ENCODE measurements around the gene GOLT1A. TPM values are rescaled to one million over a fixed set of nuclear protein-coding genes. Genes with fewer than 3 reads are reported as not detected.

The GOLT1A gene
- total RNA-seq, 3 donors from 2014 or later (not counting 1 experiment from before 2014, with no cell fraction given), result not detected

- Mint-ChIP-seq H3K9me3 (no peaks in the 10 kb centered on the region), H3K27me3 (ENCODE audit: low read depth in 2 of 2) (peaks cover 0 to 3% of the 10 kb centered on the region in 2 donors), H3K4me1 (no peaks in the 10 kb centered on the region), H3K4me3 (no peak overlapping the region), H3K27ac (no peak overlapping the region), H3K36me3 (no peaks in the 10 kb centered on the region)
- H3K27ac ChIP-seq (ENCODE audit: low read length), result no peak overlapping the region
- no peak for TF ChIP-seq CTCF (IDR thresholded peaks at IDR 0.05)
- H3K4me1 ChIP-seq (ENCODE audit: control insufficient read depth, insufficient read depth, low read length), result no peaks in the 10 kb centered on the region
- no peak for ATAC-seq
- no peaks in the 10 kb centered on the region for H3K36me3 ChIP-seq (ENCODE audit: control insufficient read depth, insufficient read depth, low read length)
- 94% methylated on average over 23 of the region's 24 CpGs for WGBS (ENCODE audit: insufficient coverage)
- no peak for DNase-seq
- no peak overlapping the region for H3K4me3 ChIP-seq (ENCODE audit: low read length)
- no peaks in the 10 kb centered on the region for H3K9me3 ChIP-seq (ENCODE audit: control insufficient read depth, insufficient read depth, low read length)
- intact Hi-C loops (cut with micrococcal nuclease), result no loop called here
- H3K27me3 ChIP-seq (ENCODE audit: control insufficient read depth, insufficient read depth, low read length), result no peaks in the 10 kb centered on the region
Observed at GRCh38 chr1:204257446-204257845, 43.7 kb upstream of the GOLT1A start.

- 90% methylated on average over 9 of the region's 10 CpGs for WGBS (ENCODE audit: insufficient coverage)
- no peak overlapping the region for H3K4me3 Mint-ChIP-seq
- no peaks in the 10 kb centered on the region for H3K36me3 Mint-ChIP-seq
- no peaks in the 10 kb centered on the region for H3K36me3 ChIP-seq (ENCODE audit: control insufficient read depth, insufficient read depth, low read length)
- H3K9me3 Mint-ChIP-seq, result no peaks in the 10 kb centered on the region
- no peaks in the 10 kb centered on the region for H3K27me3 ChIP-seq (ENCODE audit: control insufficient read depth, insufficient read depth, low read length)
- DNase-seq (no peak), ATAC-seq (no peak)
- H3K4me1 ChIP-seq (ENCODE audit: control insufficient read depth, insufficient read depth, low read length), result no peaks in the 10 kb centered on the region
- TF ChIP-seq CTCF (IDR thresholded peaks at IDR 0.05), result no peak
- H3K27ac Mint-ChIP-seq, result no peak overlapping the region
- no peaks in the 10 kb centered on the region for H3K9me3 ChIP-seq (ENCODE audit: control insufficient read depth, insufficient read depth, low read length)
- H3K4me1 Mint-ChIP-seq, result no peaks in the 10 kb centered on the region
- H3K27me3 Mint-ChIP-seq (ENCODE audit: low read depth in 2 of 2), result no peaks in the 10 kb centered on the region
- no peak overlapping the region for H3K4me3 ChIP-seq (ENCODE audit: low read length)
- intact Hi-C loops (cut with micrococcal nuclease), result no loop called here
- no peak overlapping the region for H3K27ac ChIP-seq (ENCODE audit: low read length)
Observed at GRCh38 chr1:204256531-204256930, 42.7 kb upstream of the GOLT1A start.

- Histone ChIP-seq H3K27ac (ENCODE audit: low read length) (no peak overlapping the region), H3K36me3 (ENCODE audit: control insufficient read depth, insufficient read depth, low read length) (no peaks in the 10 kb centered on the region), H3K27me3 (ENCODE audit: control insufficient read depth, insufficient read depth, low read length) (no peaks in the 10 kb centered on the region), H3K9me3 (ENCODE audit: control insufficient read depth, insufficient read depth, low read length) (no peaks in the 10 kb centered on the region), H3K4me3 (ENCODE audit: low read length) (no peak overlapping the region), H3K4me1 (ENCODE audit: control insufficient read depth, insufficient read depth, low read length) (no peaks in the 10 kb centered on the region)
- ATAC-seq (no peak), DNase-seq (no peak)
- Mint-ChIP-seq H3K27ac (no peak overlapping the region), H3K9me3 (no peaks in the 10 kb centered on the region), H3K36me3 (no peaks in the 10 kb centered on the region), H3K4me1 (no peaks in the 10 kb centered on the region), H3K4me3 (no peak overlapping the region), H3K27me3 (ENCODE audit: low read depth in 2 of 2) (no peaks in the 10 kb centered on the region)
- no peak for TF ChIP-seq CTCF (IDR thresholded peaks at IDR 0.05)
- intact Hi-C loops (cut with micrococcal nuclease), result no loop called here
- 74% methylated on average over 4 of the region's 5 CpGs for WGBS (ENCODE audit: insufficient coverage)
Observed at GRCh38 chr1:204255966-204256365, 42.2 kb upstream of the GOLT1A start.

GRCh38 chr1:204255225-204255624 is 41.4 kb upstream of the GOLT1A start:
- no peak overlapping the region for H3K4me3 Mint-ChIP-seq
- Histone ChIP-seq H3K36me3 (ENCODE audit: control insufficient read depth, insufficient read depth, low read length) (no peaks in the 10 kb centered on the region), H3K27ac (ENCODE audit: low read length) (no peak overlapping the region), H3K4me3 (ENCODE audit: low read length) (no peak overlapping the region), H3K9me3 (ENCODE audit: control insufficient read depth, insufficient read depth, low read length) (no peaks in the 10 kb centered on the region), H3K4me1 (ENCODE audit: control insufficient read depth, insufficient read depth, low read length) (no peaks in the 10 kb centered on the region), H3K27me3 (ENCODE audit: control insufficient read depth, insufficient read depth, low read length) (no peaks in the 10 kb centered on the region)
- no peak for ATAC-seq
- intact Hi-C loops (cut with micrococcal nuclease), result no loop called here
- WGBS (ENCODE audit: insufficient coverage), result 81% methylated on average over 5 of the region's 5 CpGs
- H3K27ac Mint-ChIP-seq, result no peak overlapping the region
- no peaks in the 10 kb centered on the region for H3K36me3 Mint-ChIP-seq
- H3K27me3 Mint-ChIP-seq (ENCODE audit: low read depth in 2 of 2), result no peaks in the 10 kb centered on the region
- no peak for TF ChIP-seq CTCF (IDR thresholded peaks at IDR 0.05)
- DNase-seq, result no peak
- no peaks in the 10 kb centered on the region for H3K9me3 Mint-ChIP-seq
- H3K4me1 Mint-ChIP-seq, result no peaks in the 10 kb centered on the region

Measured in natural killer cell (primary cell).